ENCODE results near the gene TMPRSS5. TPM values are rescaled to one million over a fixed set of nuclear protein-coding genes. Genes with fewer than 3 reads are reported as not detected.

The TMPRSS5 gene
- total RNA-seq, 1 experiment from 2014 or later: 0.21 TPM

DNA sequence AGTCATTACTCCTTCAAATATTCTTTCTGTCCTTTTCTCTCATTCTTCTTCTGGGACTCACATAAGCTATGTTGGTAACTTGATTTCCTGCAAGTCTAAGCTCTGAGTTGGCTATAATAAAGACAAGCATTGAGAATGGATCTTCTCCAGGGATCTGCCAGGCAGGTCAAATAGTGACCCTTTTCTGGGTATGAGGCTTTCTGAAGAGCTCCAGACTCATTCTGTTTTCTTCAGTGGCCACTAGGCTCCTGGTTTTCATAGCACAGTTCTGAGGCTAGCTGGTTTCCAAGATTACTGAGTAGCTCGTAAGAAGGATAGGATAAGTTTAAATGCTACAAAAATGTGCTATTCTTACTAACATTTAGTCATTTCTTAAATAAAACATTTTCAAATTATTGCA, 38.3 kb downstream of the TMPRSS5 start:
- H3K27me3 ChIP-seq (ENCODE audit: control insufficient read depth, insufficient read depth, low read length): no peaks in the 10 kb centered on the region
- DNase-seq: no peak
- H3K4me3 ChIP-seq (ENCODE audit: insufficient read depth, low read depth, low read length): no peak overlapping the region
- no peaks in the 10 kb centered on the region for H3K36me3 ChIP-seq (replicated peaks; ENCODE audit: control insufficient read depth, insufficient read depth, low read length)

DNA sequence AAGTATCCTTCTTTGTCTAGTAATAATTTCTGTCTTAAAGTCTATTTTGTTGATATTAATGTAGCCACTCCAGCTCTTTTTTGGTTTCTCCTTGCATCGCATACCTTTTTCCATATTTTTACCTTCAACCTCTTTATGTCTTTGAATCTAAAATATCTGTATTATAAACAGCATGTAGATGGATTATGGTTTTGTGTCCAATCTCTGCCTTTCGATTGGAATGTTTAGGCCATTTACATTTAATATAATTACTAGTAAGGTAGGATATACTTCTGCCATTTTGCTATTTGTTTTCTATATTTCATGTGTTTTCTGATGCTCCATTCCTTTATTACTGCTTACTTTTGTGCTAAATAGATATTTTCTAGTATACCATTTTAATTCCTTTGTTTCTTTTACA, 39.5 kb downstream of the TMPRSS5 start:
- H3K27me3 ChIP-seq (ENCODE audit: control insufficient read depth, insufficient read depth, low read length): no peaks in the 10 kb centered on the region
- DNase-seq: no peak
- no peaks in the 10 kb centered on the region for H3K36me3 ChIP-seq (replicated peaks; ENCODE audit: control insufficient read depth, insufficient read depth, low read length)
- H3K4me3 ChIP-seq (ENCODE audit: insufficient read depth, low read depth, low read length): no peak overlapping the region

DNA sequence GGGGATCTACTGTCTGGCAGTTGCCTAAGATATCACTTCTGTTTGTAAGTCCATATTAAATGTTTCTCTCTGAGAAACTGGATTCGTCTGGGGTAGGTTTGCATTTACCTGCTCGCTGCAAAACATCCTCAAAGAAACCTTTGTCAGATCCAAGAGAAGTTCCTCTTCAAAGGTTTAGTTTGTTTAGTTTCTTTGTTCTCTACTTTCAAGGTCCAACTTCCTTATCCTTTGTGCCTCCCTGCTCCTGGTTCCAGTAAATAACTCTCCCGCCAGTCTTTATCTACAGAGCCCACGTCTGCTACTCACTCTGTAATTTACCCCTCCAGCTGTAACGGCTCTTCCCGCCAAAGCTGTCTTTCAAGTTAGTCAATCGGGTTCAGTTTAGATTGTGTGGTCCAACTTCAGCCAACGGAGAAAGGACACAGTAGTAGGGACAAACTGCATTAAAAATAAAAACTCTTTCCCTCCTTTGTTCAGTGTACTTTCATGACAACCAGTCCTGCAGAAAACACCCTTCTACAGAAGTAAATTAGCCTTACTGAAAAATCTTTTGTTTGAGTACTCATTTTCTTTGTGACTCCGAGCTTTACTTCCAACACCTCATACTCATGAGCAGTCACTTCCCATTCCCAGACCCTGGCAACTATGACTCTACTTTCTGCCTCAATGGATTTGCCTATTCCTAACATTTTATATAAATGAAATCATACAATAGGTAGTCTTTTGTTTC, 41.0 kb downstream of the TMPRSS5 start:
- no peak overlapping the region for H3K4me3 ChIP-seq (ENCODE audit: insufficient read depth, low read depth, low read length)

DNA sequence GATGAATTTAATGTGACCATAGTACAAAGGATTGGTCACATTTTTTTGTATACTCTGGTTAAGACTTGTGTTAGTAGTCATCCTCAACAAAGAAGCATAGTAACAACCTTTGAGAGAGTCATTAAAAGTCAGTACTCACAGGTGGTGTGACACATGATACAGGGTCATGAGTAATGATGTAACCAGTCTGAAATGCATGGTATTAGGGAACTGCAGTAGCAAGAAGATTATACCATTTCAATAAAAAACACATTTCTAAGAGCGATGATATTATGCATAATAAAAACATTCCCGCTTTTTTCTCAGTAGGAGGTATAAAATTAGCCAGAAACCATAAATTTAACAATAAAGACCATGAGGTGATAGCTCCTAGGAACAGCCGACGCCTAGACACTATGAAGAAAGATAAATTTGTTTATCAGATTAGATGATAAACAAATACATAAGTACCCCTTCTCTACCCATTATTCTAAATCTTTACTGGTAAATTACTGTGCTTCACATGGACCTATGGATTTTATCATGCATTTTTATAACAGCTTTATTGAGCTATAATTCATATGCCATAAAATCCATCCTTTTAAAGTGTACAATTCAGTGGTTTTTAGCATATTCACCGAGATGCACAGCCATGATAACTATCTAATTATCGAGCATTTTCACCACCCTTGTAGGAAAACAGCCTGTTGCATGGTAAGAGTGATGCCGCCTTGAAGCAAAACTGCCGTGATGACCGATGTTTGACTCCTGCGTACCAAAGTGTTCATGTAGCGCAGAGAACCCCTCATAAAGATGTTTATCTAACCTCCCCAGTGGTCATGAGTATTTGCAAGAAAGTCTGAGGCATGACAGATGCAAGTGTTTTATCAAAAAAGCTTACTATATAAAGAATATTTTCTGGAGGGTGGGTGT, 41.8 kb downstream of the TMPRSS5 start:
- DNase-seq: no peak
- no peak overlapping the region for H3K4me3 ChIP-seq (ENCODE audit: insufficient read depth, low read depth, low read length)
- no peaks in the 10 kb centered on the region for H3K36me3 ChIP-seq (replicated peaks; ENCODE audit: control insufficient read depth, insufficient read depth, low read length)
- no peaks in the 10 kb centered on the region for H3K27me3 ChIP-seq (ENCODE audit: control insufficient read depth, insufficient read depth, low read length)

More for the DNA sequence above, 41.0 kb downstream of the TMPRSS5 start:
- DNase-seq: no peak
- no peaks in the 10 kb centered on the region for H3K27me3 ChIP-seq (ENCODE audit: control insufficient read depth, insufficient read depth, low read length)
- H3K36me3 ChIP-seq (replicated peaks; ENCODE audit: control insufficient read depth, insufficient read depth, low read length): no peaks in the 10 kb centered on the region

DNA sequence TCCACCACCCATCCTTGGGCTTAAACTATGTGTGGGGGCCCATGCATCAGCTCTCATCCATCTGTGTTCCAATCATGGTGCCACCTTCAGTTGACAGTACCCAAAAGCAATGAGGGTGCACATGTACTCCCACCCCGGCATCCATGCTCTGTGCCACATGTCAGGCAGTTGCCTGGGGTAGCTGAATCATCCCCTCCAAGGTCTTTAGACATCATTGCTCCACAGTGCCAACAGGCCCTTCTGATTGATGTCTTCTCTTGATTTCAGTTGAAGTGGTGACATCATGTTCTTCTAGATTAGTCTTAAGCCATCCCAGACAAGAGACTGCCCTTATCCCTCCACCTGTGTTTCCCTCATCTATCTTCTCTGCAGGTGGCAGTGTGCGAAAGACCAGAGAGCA, 42.5 kb downstream of the TMPRSS5 start:
- Histone ChIP-seq H3K4me3 (ENCODE audit: insufficient read depth, low read depth, low read length) (no peak overlapping the region), H3K36me3 (replicated peaks; ENCODE audit: control insufficient read depth, insufficient read depth, low read length) (no peaks in the 10 kb centered on the region), H3K27me3 (ENCODE audit: control insufficient read depth, insufficient read depth, low read length) (no peaks in the 10 kb centered on the region)
- no peak for DNase-seq

DNA sequence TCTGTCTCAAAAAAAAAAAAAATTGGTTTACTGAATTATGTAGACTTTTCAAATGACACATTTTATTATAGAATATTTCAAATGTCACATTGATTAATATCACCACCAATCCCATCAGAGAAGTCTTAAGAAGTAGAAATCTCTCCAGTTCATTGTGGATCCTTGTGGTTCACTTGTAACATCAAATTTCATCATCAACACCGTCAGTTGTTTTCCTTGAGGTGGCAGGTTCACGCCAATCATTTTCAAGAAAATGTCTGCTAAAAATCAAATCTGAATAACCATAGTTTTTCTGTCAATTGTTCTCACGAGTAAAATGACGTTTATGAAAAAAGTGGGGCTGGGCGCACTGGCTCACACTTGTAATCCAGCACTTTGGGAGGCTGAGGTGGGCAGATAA, 50.3 kb downstream of the TMPRSS5 start:
- H3K36me3 ChIP-seq (replicated peaks; ENCODE audit: control insufficient read depth, insufficient read depth, low read length): no peaks in the 10 kb centered on the region
- H3K27me3 ChIP-seq (ENCODE audit: control insufficient read depth, insufficient read depth, low read length): no peaks in the 10 kb centered on the region
- DNase-seq: no peak
- no peak overlapping the region for H3K4me3 ChIP-seq (ENCODE audit: insufficient read depth, low read depth, low read length)

DNA sequence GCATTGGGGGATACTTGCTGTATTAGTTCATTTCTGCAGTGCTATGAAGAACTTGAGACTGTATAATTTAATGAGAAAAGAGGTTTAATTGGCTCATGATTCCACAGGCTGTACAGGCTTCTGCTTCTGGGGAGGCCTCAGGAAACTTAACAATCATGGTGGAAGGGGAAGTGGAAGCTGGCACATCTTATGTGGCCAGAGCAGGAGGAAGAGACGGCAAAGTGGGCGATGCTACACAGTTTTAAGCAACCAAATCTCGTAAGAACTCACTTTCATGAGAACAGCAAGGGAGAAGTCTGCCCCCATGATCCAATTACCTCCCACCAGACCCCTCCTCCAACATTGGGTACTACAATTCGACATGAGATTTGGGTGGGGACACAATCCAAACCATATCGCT, 55.1 kb downstream of the TMPRSS5 start:
- no peak for DNase-seq
- Histone ChIP-seq H3K4me3 (ENCODE audit: insufficient read depth, low read depth, low read length) (no peak overlapping the region), H3K36me3 (replicated peaks; ENCODE audit: control insufficient read depth, insufficient read depth, low read length) (no peaks in the 10 kb centered on the region), H3K27me3 (ENCODE audit: control insufficient read depth, insufficient read depth, low read length) (no peaks in the 10 kb centered on the region)

DNA sequence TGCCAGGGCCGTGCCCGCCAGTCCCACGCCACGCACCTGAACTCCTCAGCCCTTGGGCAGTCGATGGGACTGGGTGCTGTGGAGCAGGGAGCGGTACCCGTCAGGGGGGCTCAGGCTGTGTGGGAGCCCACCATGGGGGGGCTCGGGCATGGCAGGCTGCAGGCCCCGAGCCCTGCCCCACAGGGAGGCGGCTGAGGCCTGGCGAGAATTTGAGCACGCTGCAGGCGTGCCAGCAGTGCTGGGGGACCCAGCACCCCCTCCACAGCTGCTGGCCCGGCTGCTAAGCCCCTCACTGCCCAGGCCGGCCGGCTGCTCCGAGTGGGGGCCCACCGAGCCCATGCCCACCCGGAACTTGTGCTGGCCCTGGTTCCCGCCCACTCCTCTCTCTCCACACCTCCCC, 56.8 kb downstream of the TMPRSS5 start:
- Histone ChIP-seq H3K4me3 (ENCODE audit: insufficient read depth, low read depth, low read length) (no peak overlapping the region), H3K36me3 (replicated peaks; ENCODE audit: control insufficient read depth, insufficient read depth, low read length) (no peaks in the 10 kb centered on the region), H3K27me3 (ENCODE audit: control insufficient read depth, insufficient read depth, low read length) (no peaks in the 10 kb centered on the region)
- DNase-seq: no peak

DNA sequence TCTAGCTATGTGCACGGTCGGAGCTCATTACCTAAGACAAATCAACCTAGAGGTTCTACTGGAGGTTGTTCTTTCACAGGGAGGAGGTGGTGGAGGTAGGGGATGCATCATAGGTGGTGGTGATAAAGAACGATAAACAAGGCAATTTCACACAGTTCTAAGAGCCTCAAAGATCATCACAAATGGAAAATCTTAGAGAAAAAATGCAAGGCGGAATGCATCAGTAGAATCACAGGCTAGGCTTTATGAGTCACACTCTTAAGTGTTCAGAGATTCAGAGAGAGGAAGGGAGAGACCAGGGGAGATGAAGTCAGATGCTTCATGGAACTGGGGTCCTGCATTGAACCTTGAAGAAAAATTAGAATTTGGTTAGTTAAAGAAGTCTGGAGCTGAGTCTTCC, 58.3 kb downstream of the TMPRSS5 start:
- DNase-seq: no peak
- H3K4me3 ChIP-seq (ENCODE audit: insufficient read depth, low read depth, low read length): no peak overlapping the region
- no peaks in the 10 kb centered on the region for H3K36me3 ChIP-seq (replicated peaks; ENCODE audit: control insufficient read depth, insufficient read depth, low read length)
- H3K27me3 ChIP-seq (ENCODE audit: control insufficient read depth, insufficient read depth, low read length): no peaks in the 10 kb centered on the region

DNA sequence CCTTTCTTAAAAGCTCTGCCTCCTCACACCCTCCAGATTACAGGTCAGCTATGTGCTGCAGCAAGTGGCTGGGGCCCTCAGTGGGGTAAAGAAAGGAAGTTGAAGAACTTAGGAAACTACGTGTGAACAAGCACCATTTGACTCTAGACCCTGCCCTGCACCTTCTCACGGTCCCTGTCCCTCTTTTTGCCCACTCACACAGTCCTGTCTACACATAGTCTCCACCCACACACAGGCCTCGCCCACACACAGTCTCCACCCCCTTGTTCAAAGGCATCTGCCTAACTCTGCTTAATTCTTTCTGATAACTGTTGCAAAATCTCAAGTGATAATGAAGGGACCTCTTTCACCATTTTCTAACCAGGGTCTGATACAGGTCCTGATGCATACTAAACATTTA, 59.0 kb downstream of the TMPRSS5 start:
- Histone ChIP-seq H3K36me3 (replicated peaks; ENCODE audit: control insufficient read depth, insufficient read depth, low read length) (no peaks in the 10 kb centered on the region), H3K4me3 (ENCODE audit: insufficient read depth, low read depth, low read length) (no peak overlapping the region), H3K27me3 (ENCODE audit: control insufficient read depth, insufficient read depth, low read length) (no peaks in the 10 kb centered on the region)
- DNase-seq: no peak

DNA sequence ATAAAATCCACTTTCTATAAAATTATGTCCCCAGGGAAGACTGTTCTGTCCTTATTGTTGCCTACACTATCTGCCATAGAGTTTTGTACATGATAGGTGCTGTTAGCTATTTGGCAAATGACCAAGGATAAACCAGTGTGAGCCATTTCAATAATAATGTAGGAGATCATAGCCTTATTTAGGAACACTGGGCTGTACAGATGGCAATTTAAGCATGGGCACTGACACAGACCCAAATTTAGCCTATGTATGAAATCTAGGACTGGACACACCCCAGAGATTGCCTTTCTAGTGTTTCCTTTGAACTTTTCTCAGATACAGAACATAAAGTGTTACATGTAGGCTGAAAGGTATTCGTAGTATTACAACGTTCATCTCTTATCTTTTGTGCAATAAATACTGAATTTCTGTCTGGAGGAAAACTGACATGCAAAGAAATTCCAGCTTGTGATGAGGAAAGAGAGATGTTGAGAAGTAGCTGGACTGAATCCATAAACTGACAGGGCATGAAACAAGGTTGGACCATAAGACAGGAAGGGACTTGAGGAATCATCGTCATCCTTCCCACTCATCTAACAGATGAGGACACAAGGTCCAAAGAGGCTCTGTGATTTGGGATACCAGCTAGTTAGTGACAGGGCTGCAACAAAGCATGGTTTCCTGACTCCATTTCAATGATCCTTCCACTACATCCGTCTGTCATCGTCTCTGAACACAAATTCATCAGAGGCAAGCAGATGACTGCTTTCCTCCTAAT, 60.3 kb downstream of the TMPRSS5 start:
- H3K36me3 ChIP-seq (replicated peaks; ENCODE audit: control insufficient read depth, insufficient read depth, low read length): no peaks in the 10 kb centered on the region
- no peak overlapping the region for H3K4me3 ChIP-seq (ENCODE audit: insufficient read depth, low read depth, low read length)
- no peaks in the 10 kb centered on the region for H3K27me3 ChIP-seq (ENCODE audit: control insufficient read depth, insufficient read depth, low read length)
- no peak for DNase-seq

DNA sequence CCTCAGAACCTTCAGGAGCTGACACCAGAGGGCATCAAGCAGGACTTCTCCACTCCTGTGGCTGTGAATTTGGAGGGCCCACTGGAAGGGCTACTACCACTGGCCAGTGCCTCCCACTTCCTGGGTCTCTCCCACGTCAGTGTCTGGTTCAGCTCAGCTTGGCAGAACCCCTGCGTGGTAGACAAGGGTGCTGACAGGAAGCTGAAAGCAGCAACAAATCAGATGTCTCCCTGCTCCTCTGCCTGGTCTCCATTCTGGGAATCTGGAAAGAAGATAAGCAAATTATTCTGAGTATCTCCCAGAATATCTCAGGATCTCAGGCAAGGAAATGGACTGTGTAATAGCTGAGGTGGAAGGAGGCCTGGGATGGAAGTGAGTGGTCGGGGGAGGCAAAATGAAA, 61.5 kb downstream of the TMPRSS5 start:
- Histone ChIP-seq H3K4me3 (ENCODE audit: insufficient read depth, low read depth, low read length) (no peak overlapping the region), H3K27me3 (ENCODE audit: control insufficient read depth, insufficient read depth, low read length) (no peaks in the 10 kb centered on the region), H3K36me3 (replicated peaks; ENCODE audit: control insufficient read depth, insufficient read depth, low read length) (no peaks in the 10 kb centered on the region)
- no peak for DNase-seq

DNA sequence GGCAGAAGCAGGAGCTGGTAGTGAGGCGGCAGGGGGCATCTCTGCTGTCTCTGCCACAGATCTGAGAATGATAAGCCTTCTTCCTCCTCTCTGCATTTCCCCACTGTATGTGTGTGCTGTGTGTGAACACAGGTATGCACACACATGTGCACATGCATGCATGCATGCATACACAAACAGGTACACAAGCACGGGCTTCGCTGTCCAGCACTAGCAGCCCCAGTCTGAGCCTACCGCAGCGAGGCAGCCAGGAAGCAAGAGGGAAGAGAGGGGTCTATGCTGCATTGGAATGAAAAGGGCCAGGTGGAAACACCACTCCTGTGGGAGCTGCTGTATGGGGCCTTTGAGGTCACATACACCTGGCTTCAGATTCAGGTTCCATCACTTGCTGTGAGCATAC, 62.4 kb downstream of the TMPRSS5 start:
- H3K4me3 ChIP-seq (ENCODE audit: insufficient read depth, low read depth, low read length): no peak overlapping the region
- no peaks in the 10 kb centered on the region for H3K36me3 ChIP-seq (replicated peaks; ENCODE audit: control insufficient read depth, insufficient read depth, low read length)
- no peaks in the 10 kb centered on the region for H3K27me3 ChIP-seq (ENCODE audit: control insufficient read depth, insufficient read depth, low read length)
- no peak for DNase-seq

DNA sequence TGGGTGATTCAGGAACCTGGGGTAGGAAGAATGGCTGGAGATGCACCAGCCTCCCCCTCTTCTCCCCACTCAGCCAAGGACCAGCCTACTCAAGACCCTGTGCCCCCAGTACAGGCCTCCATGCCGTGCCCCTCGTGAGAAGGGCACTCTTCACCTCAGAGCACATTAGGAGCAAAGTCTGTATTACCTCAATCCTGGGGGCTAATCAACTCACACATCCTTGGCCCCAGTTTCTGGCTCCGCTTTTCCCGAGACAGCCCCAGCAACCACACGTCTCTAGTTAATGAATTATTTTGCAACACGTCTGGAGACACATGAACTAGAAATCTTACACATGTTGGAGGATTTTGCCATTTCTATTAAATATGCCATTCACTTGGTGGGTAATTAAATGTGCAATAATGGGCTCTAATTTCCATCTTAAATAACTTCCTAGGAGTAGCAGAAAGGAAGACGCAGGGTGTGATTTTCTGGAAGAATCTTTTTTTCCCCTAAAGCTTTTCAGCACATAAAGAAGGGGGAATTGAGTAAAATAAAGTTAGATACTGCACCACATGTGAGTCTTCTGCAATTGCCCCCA, 63.0 kb downstream of the TMPRSS5 start:
- no peak for DNase-seq
- Histone ChIP-seq H3K27me3 (ENCODE audit: control insufficient read depth, insufficient read depth, low read length) (no peaks in the 10 kb centered on the region), H3K4me3 (ENCODE audit: insufficient read depth, low read depth, low read length) (no peak overlapping the region), H3K36me3 (replicated peaks; ENCODE audit: control insufficient read depth, insufficient read depth, low read length) (no peaks in the 10 kb centered on the region)
